Measurements from ENCODE around the gene RAB7B.

RAB7B gene

GRCh38 chr1:205939690-205940330 is 63.4 kb downstream of the RAB7B start:
- 88% methylated on average over 4 of the region's 7 CpGs for WGBS (ENCODE audit: insufficient coverage)
- DNase-seq = peak; percentile 25 to 57 (median 52)
- CTCF ChIA-PET = interaction anchor here (1.2 to 1.4 kb wide), 3 partner anchors 10 to 60 kb away, joined by 3 to 6 read pairs (median 4); no protein-coding TSS in a partner anchor

GRCh38 chr1:205938682-205939081 is 64.5 kb downstream of the RAB7B start:
- no peak for DNase-seq
- H3K27me3 ChIP-seq (replicated peaks in 2 of 5; ENCODE audit: control insufficient read depth in 4 of 5, insufficient read depth in 5 of 5, low read length in 4 of 5) = peaks cover 0 to 15% (median 5%) of the 10 kb centered on the region in 5 experiments
- WGBS (ENCODE audit: insufficient coverage) = 100% methylated on average over 1 of the region's 1 CpG
- no peaks in the 10 kb centered on the region for H3K36me3 ChIP-seq (ENCODE audit: control insufficient read depth in 4 of 4, insufficient read depth in 4 of 4, low read length in 3 of 4)
- CTCF ChIA-PET = interaction anchor here (0.8 to 1.2 kb wide), 2 partner anchors 28 to 39 kb away, joined by 3 to 6 read pairs; no protein-coding TSS in a partner anchor
- peaks cover 0 to 5% (median 4%) of the 10 kb centered on the region in 4 experiments for H3K4me1 ChIP-seq (ENCODE audit: control extremely low read depth in 1 of 4, control insufficient read depth in 4 of 4, insufficient read depth in 4 of 4, low read length in 3 of 4)
- H3K27ac ChIP-seq (ENCODE audit: insufficient read depth in 1 of 2, low read depth in 1 of 2, low read length in 2 of 2, poor library complexity in 1 of 2, severe bottlenecking in 2 of 2) = no peak overlapping the region
- POLR2A ChIA-PET = no interaction called here
- H3K9me3 ChIP-seq (ENCODE audit: control extremely low read depth in 1 of 5, control insufficient read depth in 4 of 5, insufficient read depth in 2 of 5, low read depth in 1 of 5, low read length in 4 of 5) = no peaks in the 10 kb centered on the region
- H3K4me3 ChIP-seq (ENCODE audit: control insufficient read depth in 1 of 7, extremely low read depth in 1 of 7, insufficient read depth in 4 of 7, low read depth in 2 of 7, low read length in 6 of 7) = no peak overlapping the region

More at GRCh38 chr1:205939690-205940330, 63.4 kb downstream of the RAB7B start:
- Histone ChIP-seq H3K4me3 (ENCODE audit: control insufficient read depth in 1 of 7, extremely low read depth in 1 of 7, insufficient read depth in 4 of 7, low read depth in 2 of 7, low read length in 6 of 7) (no peak overlapping the region), H3K36me3 (ENCODE audit: control insufficient read depth in 4 of 4, insufficient read depth in 4 of 4, low read length in 3 of 4) (no peaks in the 10 kb centered on the region), H3K9me3 (ENCODE audit: control extremely low read depth in 1 of 5, control insufficient read depth in 4 of 5, insufficient read depth in 2 of 5, low read depth in 1 of 5, low read length in 4 of 5) (no peaks in the 10 kb centered on the region), H3K27me3 (replicated peaks in 2 of 5; ENCODE audit: control insufficient read depth in 4 of 5, insufficient read depth in 5 of 5, low read length in 4 of 5) (peaks cover 0 to 16% (median 5%) of the 10 kb centered on the region in 5 experiments), H3K27ac (ENCODE audit: insufficient read depth in 1 of 2, low read depth in 1 of 2, low read length in 2 of 2, poor library complexity in 1 of 2, severe bottlenecking in 2 of 2) (no peak overlapping the region), H3K4me1 (ENCODE audit: control extremely low read depth in 1 of 4, control insufficient read depth in 4 of 4, insufficient read depth in 4 of 4, low read length in 3 of 4) (peaks cover 0 to 5% (median 4%) of the 10 kb centered on the region in 4 experiments)
- POLR2A ChIA-PET = no interaction called here

GRCh38 chr1:205936846-205937586 is 66.2 kb downstream of the RAB7B start:
- Histone ChIP-seq H3K9me3 (ENCODE audit: control extremely low read depth in 1 of 5, control insufficient read depth in 4 of 5, insufficient read depth in 2 of 5, low read depth in 1 of 5, low read length in 4 of 5) (no peaks in the 10 kb centered on the region), H3K4me1 (ENCODE audit: control extremely low read depth in 1 of 4, control insufficient read depth in 4 of 4, insufficient read depth in 4 of 4, low read length in 3 of 4) (peaks cover 0 to 7% (median 2%) of the 10 kb centered on the region in 4 experiments), H3K36me3 (ENCODE audit: control insufficient read depth in 4 of 4, insufficient read depth in 4 of 4, low read length in 3 of 4) (no peaks in the 10 kb centered on the region), H3K27me3 (replicated peaks in 2 of 5; ENCODE audit: control insufficient read depth in 4 of 5, insufficient read depth in 5 of 5, low read length in 4 of 5) (peaks cover 0 to 15% (median 5%) of the 10 kb centered on the region in 5 experiments), H3K4me3 (ENCODE audit: control insufficient read depth in 1 of 7, extremely low read depth in 1 of 7, insufficient read depth in 4 of 7, low read depth in 2 of 7, low read length in 6 of 7) (no peak overlapping the region), H3K27ac (ENCODE audit: insufficient read depth in 1 of 2, low read depth in 1 of 2, low read length in 2 of 2, poor library complexity in 1 of 2, severe bottlenecking in 2 of 2) (no peak overlapping the region)
- ChIA-PET CTCF (no interaction called here), POLR2A (no interaction called here)
- no peak for DNase-seq
- WGBS (ENCODE audit: insufficient coverage) = 100% methylated on average over 6 of the region's 7 CpGs

GRCh38 chr1:205936311-205936710 is 66.9 kb downstream of the RAB7B start:
- Histone ChIP-seq H3K4me3 (ENCODE audit: control insufficient read depth in 1 of 7, extremely low read depth in 1 of 7, insufficient read depth in 4 of 7, low read depth in 2 of 7, low read length in 6 of 7) (no peak overlapping the region), H3K27me3 (replicated peaks in 2 of 5; ENCODE audit: control insufficient read depth in 4 of 5, insufficient read depth in 5 of 5, low read length in 4 of 5) (peaks cover 0 to 15% (median 5%) of the 10 kb centered on the region in 5 experiments), H3K9me3 (ENCODE audit: control extremely low read depth in 1 of 5, control insufficient read depth in 4 of 5, insufficient read depth in 2 of 5, low read depth in 1 of 5, low read length in 4 of 5) (no peaks in the 10 kb centered on the region), H3K27ac (ENCODE audit: insufficient read depth in 1 of 2, low read depth in 1 of 2, low read length in 2 of 2, poor library complexity in 1 of 2, severe bottlenecking in 2 of 2) (no peak overlapping the region), H3K36me3 (ENCODE audit: control insufficient read depth in 4 of 4, insufficient read depth in 4 of 4, low read length in 3 of 4) (no peaks in the 10 kb centered on the region), H3K4me1 (ENCODE audit: control extremely low read depth in 1 of 4, control insufficient read depth in 4 of 4, insufficient read depth in 4 of 4, low read length in 3 of 4) (peaks cover 0 to 7% (median 2%) of the 10 kb centered on the region in 4 experiments)
- 93% methylated on average over 3 of the region's 6 CpGs for WGBS (ENCODE audit: insufficient coverage)
- POLR2A ChIA-PET = no interaction called here
- CTCF ChIA-PET = interaction anchor here (0.9 kb wide), 1 partner anchor 16 kb away, joined by 3 read pairs; no protein-coding TSS in a partner anchor
- no peak for DNase-seq

- Histone ChIP-seq H3K36me3 (ENCODE audit: control insufficient read depth in 4 of 4, insufficient read depth in 4 of 4, low read length in 3 of 4) (no peaks in the 10 kb centered on the region), H3K27ac (ENCODE audit: insufficient read depth in 1 of 2, low read depth in 1 of 2, low read length in 2 of 2, poor library complexity in 1 of 2, severe bottlenecking in 2 of 2) (no peak overlapping the region), H3K27me3 (replicated peaks in 2 of 5; ENCODE audit: control insufficient read depth in 4 of 5, insufficient read depth in 5 of 5, low read length in 4 of 5) (peaks cover 0 to 15% (median 5%) of the 10 kb centered on the region in 5 experiments), H3K4me1 (ENCODE audit: control extremely low read depth in 1 of 4, control insufficient read depth in 4 of 4, insufficient read depth in 4 of 4, low read length in 3 of 4) (peaks cover 0 to 7% (median 2%) of the 10 kb centered on the region in 4 experiments), H3K9me3 (ENCODE audit: control extremely low read depth in 1 of 5, control insufficient read depth in 4 of 5, insufficient read depth in 2 of 5, low read depth in 1 of 5, low read length in 4 of 5) (no peaks in the 10 kb centered on the region), H3K4me3 (ENCODE audit: control insufficient read depth in 1 of 7, extremely low read depth in 1 of 7, insufficient read depth in 4 of 7, low read depth in 2 of 7, low read length in 6 of 7) (no peak overlapping the region)
- no peak for DNase-seq
- POLR2A ChIA-PET = no interaction called here
- WGBS (ENCODE audit: insufficient coverage) = 98% methylated on average over 8 of the region's 8 CpGs
- CTCF ChIA-PET = interaction anchor here (0.9 kb wide), 1 partner anchor 16 kb away, joined by 3 read pairs; no protein-coding TSS in a partner anchor
Measured at GRCh38 chr1:205935869-205936268, 67.3 kb downstream of the RAB7B start.

- ChIA-PET POLR2A (no interaction called here), CTCF (interaction anchor here (0.8 to 1.5 kb wide), 2 partner anchors 15 to 43 kb away, joined by 4 to 6 read pairs; no protein-coding TSS in a partner anchor)
- 100% methylated on average over 6 of the region's 7 CpGs for WGBS (ENCODE audit: insufficient coverage)
Measured at GRCh38 chr1:205934788-205935187, 68.4 kb downstream of the RAB7B start.

More at GRCh38 chr1:205934788-205935187, 68.4 kb downstream of the RAB7B start:
- Histone ChIP-seq H3K27me3 (replicated peaks in 2 of 5; ENCODE audit: control insufficient read depth in 4 of 5, insufficient read depth in 5 of 5, low read length in 4 of 5) (peaks cover 0 to 15% (median 5%) of the 10 kb centered on the region in 5 experiments), H3K4me3 (ENCODE audit: control insufficient read depth in 1 of 7, extremely low read depth in 1 of 7, insufficient read depth in 4 of 7, low read depth in 2 of 7, low read length in 6 of 7) (no peak overlapping the region), H3K4me1 (ENCODE audit: control extremely low read depth in 1 of 4, control insufficient read depth in 4 of 4, insufficient read depth in 4 of 4, low read length in 3 of 4) (peaks cover 0 to 7% (median 2%) of the 10 kb centered on the region in 4 experiments), H3K36me3 (ENCODE audit: control insufficient read depth in 4 of 4, insufficient read depth in 4 of 4, low read length in 3 of 4) (no peaks in the 10 kb centered on the region), H3K9me3 (ENCODE audit: control extremely low read depth in 1 of 5, control insufficient read depth in 4 of 5, insufficient read depth in 2 of 5, low read depth in 1 of 5, low read length in 4 of 5) (no peaks in the 10 kb centered on the region), H3K27ac (ENCODE audit: insufficient read depth in 1 of 2, low read depth in 1 of 2, low read length in 2 of 2, poor library complexity in 1 of 2, severe bottlenecking in 2 of 2) (no peak overlapping the region)
- DNase-seq = no peak

Measured in common myeloid progenitor, CD34-positive (primary cell).